Measurements from ENCODE around the gene RRP9.

The RRP9 gene

GRCh38 chr3:51948016-51948580, 6.4 kb upstream of the RRP9 start:
- TF ChIP-seq, protein P1, sequence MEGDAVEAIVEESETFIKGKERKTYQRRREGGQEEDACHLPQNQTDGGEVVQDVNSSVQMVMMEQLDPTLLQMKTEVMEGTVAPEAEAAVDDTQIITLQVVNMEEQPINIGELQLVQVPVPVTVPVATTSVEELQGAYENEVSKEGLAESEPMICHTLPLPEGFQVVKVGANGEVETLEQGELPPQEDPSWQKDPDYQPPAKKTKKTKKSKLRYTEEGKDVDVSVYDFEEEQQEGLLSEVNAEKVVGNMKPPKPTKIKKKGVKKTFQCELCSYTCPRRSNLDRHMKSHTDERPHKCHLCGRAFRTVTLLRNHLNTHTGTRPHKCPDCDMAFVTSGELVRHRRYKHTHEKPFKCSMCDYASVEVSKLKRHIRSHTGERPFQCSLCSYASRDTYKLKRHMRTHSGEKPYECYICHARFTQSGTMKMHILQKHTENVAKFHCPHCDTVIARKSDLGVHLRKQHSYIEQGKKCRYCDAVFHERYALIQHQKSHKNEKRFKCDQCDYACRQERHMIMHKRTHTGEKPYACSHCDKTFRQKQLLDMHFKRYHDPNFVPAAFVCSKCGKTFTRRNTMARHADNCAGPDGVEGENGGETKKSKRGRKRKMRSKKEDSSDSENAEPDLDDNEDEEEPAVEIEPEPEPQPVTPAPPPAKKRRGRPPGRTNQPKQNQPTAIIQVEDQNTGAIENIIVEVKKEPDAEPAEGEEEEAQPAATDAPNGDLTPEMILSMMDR (IDR thresholded peaks at IDR 0.05; ENCODE audit: low read depth, low read length, missing control alignments) = no peak
- no peak for DNase-seq

DNA sequence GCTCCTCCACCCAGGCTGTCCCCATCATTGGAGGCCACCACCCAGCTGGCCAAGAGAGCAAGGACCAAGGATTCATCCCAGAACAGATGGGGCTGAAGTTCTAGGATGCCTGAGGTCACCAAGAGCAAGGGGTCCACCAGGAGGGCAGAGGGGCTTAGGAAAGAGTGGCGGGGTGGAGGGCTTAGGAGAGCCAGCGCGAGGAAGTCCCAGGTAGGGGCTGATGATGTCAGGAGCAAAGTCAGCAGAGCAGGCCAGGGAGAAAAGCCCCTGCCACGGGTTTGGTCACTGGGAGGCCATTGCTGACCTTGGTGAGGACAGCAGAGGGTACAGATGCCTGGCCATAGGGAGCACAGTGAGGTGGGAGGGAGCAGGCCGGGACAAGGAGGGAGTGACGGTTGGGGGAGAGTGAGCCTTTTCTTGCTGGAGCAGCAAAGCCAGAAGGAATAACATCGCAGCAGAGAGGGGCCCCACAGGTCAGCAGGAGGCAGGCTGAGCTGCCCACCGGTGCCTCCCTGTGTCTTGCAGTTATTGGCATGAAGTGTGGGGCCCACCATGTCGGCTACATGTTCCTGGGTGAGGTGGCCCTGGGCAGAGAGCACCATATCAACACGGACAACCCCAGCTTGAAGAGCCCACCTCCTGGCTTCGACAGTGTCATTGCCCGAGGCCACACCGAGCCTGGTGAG, 5.7 kb upstream of the RRP9 start:
- in situ Hi-C loops (cut with HindIII; ENCODE audit: low pct_ligation_motif_present, low sequenced_read_pairs) = no loop called here
- no peak for DNase-seq
- TF ChIP-seq, protein P1 (IDR thresholded peaks at IDR 0.05; ENCODE audit: low read depth, low read length, missing control alignments) = no peak
- no peaks in the 10 kb centered on the region for H3K36me3 ChIP-seq (replicated peaks)
- no peaks in the 10 kb centered on the region for H3K27me3 ChIP-seq (replicated peaks)
- H3K4me3 ChIP-seq (ENCODE audit: low read depth, low read length) = no peak overlapping the region
- H3K27ac ChIP-seq = no peak overlapping the region

More at GRCh38 chr3:51948016-51948580, 6.4 kb upstream of the RRP9 start:
- in situ Hi-C loops (cut with HindIII; ENCODE audit: low pct_ligation_motif_present, low sequenced_read_pairs) = no loop called here
- no peaks in the 10 kb centered on the region for H3K36me3 ChIP-seq (replicated peaks)
- H3K4me3 ChIP-seq (ENCODE audit: low read depth, low read length) = no peak overlapping the region
- no peaks in the 10 kb centered on the region for H3K27me3 ChIP-seq (replicated peaks)
- H3K27ac ChIP-seq = no peak overlapping the region

- TF ChIP-seq, protein P1 (IDR thresholded peaks at IDR 0.05; ENCODE audit: low read depth, low read length, missing control alignments) = no peak
- no peaks in the 10 kb centered on the region for H3K27me3 ChIP-seq (replicated peaks)
- DNase-seq = no peak
- no peak overlapping the region for H3K27ac ChIP-seq
- in situ Hi-C loops (cut with HindIII; ENCODE audit: low pct_ligation_motif_present, low sequenced_read_pairs) = no loop called here
- H3K36me3 ChIP-seq (replicated peaks) = no peaks in the 10 kb centered on the region
- no peak overlapping the region for H3K4me3 ChIP-seq (ENCODE audit: low read depth, low read length)
Observed at GRCh38 chr3:51946796-51947195, 5.1 kb upstream of the RRP9 start.

DNA sequence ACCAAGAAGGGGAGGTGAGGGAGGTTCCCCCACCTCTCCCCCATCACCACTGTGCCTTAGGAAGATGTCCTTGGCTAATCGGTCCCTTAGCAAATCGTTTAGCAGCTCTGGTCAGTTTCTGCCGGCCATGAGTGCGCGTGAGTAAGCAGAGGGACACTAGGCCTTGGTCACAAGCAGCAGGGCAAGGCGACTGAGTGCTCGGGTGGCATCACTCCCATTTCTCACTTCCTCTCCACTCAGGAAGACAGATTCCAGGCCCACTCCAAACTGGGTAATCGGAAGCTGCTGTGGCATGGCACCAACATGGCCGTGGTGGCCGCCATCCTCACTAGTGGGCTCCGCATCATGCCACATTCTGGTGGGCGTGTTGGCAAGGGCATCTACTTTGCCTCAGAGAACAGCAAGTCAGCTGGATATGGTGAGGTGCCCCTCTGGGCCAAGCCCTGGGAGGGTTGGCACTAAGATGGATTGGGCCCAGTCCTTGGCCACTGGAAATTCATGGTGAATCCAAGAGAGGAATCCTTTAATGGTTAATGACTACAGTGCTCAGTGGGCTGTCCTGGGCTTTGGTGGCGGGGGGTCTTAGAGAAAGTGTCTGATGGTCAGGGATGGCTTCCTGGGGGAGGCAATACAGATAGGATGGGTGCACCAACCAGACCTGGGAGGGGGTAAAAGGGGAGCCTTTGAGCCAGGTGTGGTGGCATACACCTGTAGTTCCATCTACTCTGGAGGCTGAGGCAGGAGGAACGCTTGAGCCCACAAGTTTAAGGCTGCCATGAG, 4.4 kb upstream of the RRP9 start:
- in situ Hi-C loops (cut with HindIII; ENCODE audit: low pct_ligation_motif_present, low sequenced_read_pairs) = no loop called here
- H3K27me3 ChIP-seq (replicated peaks) = no peaks in the 10 kb centered on the region
- no peak overlapping the region for H3K27ac ChIP-seq
- TF ChIP-seq, protein P1 (IDR thresholded peaks at IDR 0.05; ENCODE audit: low read depth, low read length, missing control alignments) = no peak
- H3K36me3 ChIP-seq (replicated peaks) = no peaks in the 10 kb centered on the region
- no peak overlapping the region for H3K4me3 ChIP-seq (ENCODE audit: low read depth, low read length)
- DNase-seq = no peak

DNA sequence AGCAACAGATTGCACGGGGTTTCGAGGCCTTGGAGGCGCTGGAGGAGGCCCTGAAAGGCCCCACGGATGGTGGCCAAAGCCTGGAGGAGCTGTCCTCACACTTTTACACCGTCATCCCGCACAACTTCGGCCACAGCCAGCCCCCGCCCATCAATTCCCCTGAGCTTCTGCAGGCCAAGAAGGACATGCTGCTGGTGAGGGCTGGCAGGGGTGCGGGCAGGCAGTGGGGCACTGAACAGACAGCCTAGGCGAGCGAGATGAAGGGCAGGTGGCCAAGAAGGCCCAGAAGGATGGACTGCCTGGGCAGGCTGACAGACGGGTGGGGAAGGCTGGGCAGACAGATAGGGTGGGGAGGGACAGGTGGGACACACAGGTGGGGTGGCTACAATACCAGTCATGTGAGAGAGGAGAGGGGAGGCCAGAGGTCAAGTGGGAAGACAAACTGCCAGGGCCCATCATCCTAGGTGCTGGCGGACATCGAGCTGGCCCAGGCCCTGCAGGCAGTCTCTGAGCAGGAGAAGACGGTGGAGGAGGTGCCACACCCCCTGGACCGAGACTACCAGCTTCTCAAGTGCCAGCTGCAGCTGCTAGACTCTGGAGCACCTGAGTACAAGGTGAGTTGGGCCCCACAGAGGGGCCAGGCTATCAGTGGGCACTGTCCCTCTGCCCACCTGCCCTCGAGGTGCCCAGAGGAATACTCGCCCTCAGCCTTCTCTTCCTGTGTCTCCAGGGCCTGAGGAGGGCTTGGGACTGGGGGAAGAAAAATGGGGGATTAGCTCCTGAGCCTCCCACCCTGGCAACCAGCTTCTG, 3.5 kb upstream of the RRP9 start:
- Histone ChIP-seq H3K4me3 (ENCODE audit: low read depth, low read length) (no peak overlapping the region), H3K27me3 (replicated peaks) (no peaks in the 10 kb centered on the region), H3K36me3 (replicated peaks) (no peaks in the 10 kb centered on the region), H3K27ac (no peak overlapping the region)
- in situ Hi-C loops (cut with HindIII; ENCODE audit: low pct_ligation_motif_present, low sequenced_read_pairs) = no loop called here
- TF ChIP-seq, protein P1 (IDR thresholded peaks at IDR 0.05; ENCODE audit: low read depth, low read length, missing control alignments) = no peak
- DNase-seq = no peak
